HG02642 (cell line): ENCODE measurements around the gene RAP1GAP2.

Source experiments
- ATAC-seq: cut with Tn5 transposase; IDR thresholded peaks from one replicate; pipeline ENCODE4 v1.9.1; 2021; ENCODE audit warnings: mild to moderate bottlenecking; ENCODE audit not compliant: unreplicated experiment, poor library complexity

Gene RAP1GAP2

DNA sequence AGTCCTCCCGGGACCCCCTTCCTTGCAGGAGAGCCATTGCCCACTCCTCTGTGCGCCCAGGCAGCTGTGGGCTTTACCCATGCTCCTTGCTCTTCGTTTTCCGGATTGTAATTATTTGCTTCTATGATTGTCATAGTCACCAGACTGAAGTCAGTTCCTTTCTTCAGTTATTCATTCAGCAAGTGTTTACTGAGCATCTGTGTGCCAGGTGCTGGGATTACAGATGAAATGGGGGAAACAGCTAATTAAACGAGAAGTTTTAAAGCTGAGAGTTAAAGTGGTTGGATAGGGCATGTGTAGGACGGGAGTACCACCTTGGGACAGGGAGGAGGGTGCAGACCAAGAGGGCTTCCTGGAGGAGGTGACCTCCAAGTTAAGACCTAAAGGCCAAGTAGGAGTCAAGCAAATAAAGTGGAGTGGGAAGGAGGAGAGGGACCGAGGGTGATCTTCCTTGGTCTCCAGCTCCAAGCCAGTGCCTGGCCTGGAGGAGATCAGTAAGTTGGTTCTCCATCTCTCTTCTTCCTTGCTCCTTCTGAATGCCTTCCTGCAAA, 140.6 kb downstream of the RAP1GAP2 start:
- ATAC-seq, result no peak

DNA sequence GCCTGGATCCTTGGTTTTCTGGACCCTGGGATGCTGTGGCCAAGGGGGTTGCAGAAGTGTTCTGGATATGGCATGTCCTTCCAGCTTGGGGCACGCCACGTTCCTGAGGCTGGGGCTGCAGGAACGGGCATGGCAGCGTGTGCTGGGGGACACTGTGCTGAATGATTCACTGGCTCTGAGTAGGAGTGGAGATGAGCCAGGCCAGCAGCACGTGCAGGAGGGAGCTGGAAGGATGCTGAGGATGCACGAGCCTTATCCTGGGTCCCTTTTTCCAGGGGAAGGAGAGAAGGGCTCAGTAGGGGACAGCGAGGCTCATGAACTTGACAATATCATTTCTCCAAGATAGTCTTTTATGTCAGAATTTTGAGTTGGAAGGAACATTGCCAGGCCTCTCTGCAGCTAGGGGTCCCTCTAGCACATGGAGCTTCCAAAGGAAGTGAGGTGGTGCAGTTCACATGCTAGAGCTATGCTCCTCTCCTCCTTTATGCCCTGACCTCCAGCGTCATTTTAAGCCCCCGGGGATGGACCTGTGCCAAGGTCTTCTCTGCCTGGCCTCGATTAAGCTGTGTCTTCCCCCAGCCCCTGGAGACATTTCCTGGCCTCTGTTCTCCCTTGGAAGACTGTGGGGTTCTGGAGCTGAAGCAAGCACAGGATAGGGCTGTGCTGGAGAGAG, 141.2 kb downstream of the RAP1GAP2 start:
- ATAC-seq, result no peak

DNA sequence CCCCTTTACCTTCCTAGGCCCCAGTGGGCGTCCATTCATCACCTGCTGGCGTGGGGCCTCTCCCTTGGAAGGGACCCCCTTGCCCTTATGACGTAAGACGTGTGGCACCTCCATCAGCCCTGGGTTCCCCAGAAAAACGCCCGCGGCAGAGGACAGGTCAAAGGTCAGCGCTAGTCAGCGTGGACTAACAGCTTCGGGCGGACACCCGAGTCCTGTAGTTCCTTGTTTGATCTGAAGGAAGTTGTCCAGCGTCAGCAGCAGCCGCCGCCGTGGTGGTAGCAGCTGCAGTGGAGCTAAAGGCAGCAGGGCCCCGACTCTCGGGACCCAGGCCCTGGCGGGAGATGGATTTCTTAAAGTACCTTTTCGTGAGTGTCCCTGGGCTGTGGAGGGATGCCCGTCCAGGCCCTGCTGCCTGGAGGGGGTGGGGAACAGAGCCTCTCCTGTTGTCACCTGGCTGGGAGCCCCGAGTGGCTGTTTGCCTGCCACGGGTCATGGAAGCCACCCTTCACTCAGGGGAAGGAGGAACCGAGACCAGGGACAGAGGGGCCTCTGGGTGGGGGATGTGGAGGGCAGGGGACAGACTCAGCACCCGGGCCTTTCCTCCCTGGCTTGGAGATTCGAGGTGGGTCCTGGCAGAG, 143.6 kb downstream of the RAP1GAP2 start:
- ATAC-seq, result no peak

GRCh38 chr17:2940352-2940751, 144.1 kb downstream of the RAP1GAP2 start:
- no peak for ATAC-seq

- ATAC-seq, result no peak
Measured at GRCh38 chr17:2943981-2944380, 147.7 kb downstream of the RAP1GAP2 start.

GRCh38 chr17:2945299-2945698, 149.1 kb downstream of the RAP1GAP2 start:
- no peak for ATAC-seq

- no peak for ATAC-seq
Measured at GRCh38 chr17:2946144-2946543, 149.9 kb downstream of the RAP1GAP2 start.

DNA sequence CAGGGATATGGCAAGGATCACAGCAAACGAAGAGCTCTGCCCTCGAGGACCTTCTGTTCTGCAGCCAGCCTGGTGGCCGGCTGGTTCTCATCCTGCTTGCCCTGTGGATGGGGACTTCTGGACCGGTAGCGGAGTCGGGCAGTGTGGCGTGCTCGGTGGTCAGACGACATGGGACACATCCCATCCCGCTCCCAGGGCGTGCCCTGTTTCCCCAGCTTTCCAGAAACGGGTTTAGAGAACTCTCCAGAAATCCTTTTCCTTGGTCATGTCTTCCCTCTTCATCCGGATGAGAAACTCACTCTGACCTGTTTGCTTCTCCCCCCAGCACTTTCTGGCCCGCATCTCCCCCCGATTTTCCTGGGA, 151.3 kb downstream of the RAP1GAP2 start:
- no peak for ATAC-seq

DNA sequence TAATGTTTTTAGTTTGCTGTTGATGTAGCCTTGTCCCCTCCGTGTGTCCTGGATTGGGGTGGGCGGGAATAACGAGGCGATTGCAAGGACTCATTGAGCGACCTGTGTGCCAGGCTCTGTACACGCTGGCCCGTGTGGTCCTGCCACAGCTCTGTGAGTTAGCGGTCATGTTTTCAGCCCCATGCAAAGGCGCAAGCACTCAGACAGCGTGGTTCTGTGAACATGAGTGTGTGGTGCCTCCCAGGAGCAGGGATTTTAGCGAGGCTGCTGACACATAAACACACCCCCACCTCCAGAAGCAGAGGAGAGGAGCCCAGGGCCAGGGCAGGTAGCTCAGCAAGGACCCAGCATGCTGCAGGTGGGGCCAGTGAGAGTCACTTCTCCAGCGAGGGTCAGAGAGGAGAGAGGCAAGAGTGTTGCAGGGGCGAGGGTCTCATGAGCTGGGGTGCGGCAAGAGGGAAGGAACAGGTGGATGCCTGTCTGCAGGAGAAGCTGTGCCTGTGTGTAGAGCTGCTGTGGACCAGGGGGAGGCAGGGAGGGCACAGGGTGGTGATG, 151.8 kb downstream of the RAP1GAP2 start:
- no peak for ATAC-seq

- ATAC-seq, result no peak
Measured at GRCh38 chr17:2948721-2949468, 152.7 kb downstream of the RAP1GAP2 start.

- ATAC-seq, result no peak
Measured at GRCh38 chr17:2949469-2950044, 153.3 kb downstream of the RAP1GAP2 start.

DNA sequence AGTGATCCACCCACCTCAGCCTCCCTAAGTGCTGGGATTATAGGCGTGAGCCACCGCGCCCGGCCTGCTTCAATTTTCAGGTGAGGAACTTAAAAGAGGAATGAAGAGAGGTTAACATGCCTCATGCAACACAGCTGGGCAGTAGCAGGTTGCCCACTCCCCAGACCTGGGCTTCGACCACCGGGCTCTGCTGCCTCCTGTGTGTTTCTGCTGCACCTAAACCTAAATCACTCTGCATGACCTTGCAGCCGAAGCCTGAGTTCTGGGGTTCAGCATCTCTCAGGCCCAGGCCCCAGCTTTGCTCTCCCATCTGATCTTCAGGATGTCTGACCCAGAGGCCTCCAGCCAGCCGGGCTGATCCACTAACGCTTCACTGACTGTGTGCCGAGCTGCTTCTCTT, 154.6 kb downstream of the RAP1GAP2 start:
- no peak for ATAC-seq

DNA sequence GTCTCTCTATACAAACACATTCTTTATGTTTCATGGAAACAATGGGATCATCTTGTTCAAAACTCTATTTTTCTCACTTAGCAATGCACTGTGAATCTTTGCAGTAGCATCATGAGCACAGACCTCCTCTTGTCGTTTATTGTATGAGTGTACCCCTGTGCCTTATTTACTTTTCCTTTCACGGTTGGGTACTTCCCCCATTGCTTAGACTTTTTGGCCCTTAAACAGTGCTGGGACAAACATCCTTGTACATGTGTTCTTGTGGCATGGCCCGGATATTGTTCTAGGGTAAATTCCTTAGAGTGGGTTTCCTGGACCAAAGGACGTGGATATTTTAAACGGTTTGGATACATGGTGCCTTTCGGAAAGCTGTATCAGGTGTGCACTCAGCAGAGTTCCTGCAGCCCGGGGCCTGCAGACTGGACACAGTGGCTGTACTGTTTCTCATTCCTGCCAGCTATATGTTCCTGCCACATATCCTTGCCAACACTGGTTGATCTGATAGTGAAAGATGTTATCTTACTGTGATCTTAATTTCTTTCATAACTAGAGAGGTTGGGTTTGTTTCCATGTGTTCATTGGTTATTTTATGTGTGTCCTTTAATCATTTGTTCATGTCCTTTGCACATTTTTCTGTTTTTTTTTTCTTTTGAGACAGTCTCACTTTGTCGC, 156.1 kb downstream of the RAP1GAP2 start:
- no peak for ATAC-seq

DNA sequence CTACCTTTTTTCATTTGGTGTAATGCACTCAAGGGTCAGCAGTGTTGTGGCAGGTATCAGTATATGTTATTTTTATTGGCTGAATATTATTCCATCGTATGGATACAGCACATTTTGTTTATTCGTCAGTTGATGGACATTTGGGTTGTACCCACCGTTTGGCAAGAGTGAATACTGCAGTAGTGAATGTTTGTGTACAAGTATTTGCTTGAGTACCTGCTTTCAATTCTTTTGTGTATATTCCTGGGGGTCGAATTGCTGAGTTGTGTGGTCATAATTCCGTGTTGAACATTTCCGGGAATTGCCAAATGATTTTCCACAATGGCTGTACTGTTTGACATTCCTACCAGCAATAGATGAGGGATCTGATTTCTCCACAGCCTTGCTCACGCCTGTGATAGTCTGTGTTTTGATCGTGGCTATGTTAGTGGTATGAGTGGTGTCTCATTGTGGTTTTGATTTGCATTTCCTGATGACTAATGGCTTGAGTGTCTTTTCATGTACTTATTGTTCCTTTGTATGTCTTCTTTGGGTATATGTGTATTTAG, 158.7 kb downstream of the RAP1GAP2 start:
- no peak for ATAC-seq

GRCh38 chr17:2955931-2956582, 159.8 kb downstream of the RAP1GAP2 start:
- ATAC-seq, result no peak

- no peak for ATAC-seq
Measured at GRCh38 chr17:2957631-2958286, 161.5 kb downstream of the RAP1GAP2 start.

- ATAC-seq, result no peak
Measured at GRCh38 chr17:2958706-2959222, 162.5 kb downstream of the RAP1GAP2 start.

- no peak for ATAC-seq
Measured at GRCh38 chr17:2959371-2960130, 163.3 kb downstream of the RAP1GAP2 start.
